HK-2 (cell line): Measurements from ENCODE around the gene PDAP1.
"Not testable (repeated sequence)": the region's sequence is repeated elsewhere in the genome, so short reads cannot be mapped to it uniquely, and the experiment has no call there.

Source experiments
- DNase-seq: peaks from one replicate; pipeline ENCODE4 v3.0.0-alpha.2; 2018; ENCODE audit not compliant: unreplicated experiment

Gene PDAP1, protein sequence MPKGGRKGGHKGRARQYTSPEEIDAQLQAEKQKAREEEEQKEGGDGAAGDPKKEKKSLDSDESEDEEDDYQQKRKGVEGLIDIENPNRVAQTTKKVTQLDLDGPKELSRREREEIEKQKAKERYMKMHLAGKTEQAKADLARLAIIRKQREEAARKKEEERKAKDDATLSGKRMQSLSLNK

DNA sequence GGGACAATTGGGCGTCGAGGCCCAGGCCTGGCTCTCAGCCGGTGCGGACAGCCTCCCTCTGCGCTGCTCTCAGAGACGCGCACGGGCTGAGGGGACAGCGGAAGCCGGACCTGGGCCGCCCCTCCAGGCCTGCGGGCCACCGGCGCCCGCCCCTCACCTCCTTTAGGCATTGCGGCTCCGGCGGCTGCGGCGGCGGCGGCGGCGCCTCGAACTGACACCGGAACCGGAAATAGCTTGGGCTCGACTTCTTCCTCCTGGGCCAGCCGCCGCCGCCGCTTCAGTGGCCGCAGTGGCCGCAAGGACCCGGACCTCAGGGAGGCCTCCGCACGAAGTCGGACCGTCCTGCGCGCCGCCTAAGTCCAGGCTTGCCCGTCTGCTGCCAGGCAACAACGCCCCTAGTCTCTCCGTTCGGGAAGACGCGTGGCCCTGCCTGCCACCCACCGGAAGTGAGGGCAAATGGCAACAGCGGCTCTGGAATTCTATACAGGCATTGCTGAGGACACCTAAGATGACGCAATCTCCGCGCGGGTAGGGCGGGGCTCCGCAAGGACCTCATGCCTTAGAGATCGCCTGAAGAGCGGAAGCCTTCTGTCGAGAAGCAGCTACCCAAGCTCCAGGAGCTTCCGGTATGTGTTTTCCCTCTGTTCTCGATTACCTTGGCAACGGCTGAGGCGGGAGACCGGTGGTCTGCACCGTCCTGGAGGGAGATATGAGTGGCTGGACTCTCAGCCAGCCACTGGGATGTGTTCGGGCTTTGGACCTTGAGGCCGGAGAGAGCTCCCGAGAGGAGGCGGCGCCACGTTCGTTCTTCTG, at the start of gene PDAP1, which contains the start of gene BUD31:
Gene PDAP1 (minus strand): TSS at position 219 of the 813 bp plus-strand sequence. CDS start 49 bp downstream, at position 170.
Gene BUD31 (plus strand): TSS at position 591 of the 813 bp plus-strand sequence. CDS start 2,124 bp downstream, outside the sequence.
- peak; percentile 93 for DNase-seq

DNA sequence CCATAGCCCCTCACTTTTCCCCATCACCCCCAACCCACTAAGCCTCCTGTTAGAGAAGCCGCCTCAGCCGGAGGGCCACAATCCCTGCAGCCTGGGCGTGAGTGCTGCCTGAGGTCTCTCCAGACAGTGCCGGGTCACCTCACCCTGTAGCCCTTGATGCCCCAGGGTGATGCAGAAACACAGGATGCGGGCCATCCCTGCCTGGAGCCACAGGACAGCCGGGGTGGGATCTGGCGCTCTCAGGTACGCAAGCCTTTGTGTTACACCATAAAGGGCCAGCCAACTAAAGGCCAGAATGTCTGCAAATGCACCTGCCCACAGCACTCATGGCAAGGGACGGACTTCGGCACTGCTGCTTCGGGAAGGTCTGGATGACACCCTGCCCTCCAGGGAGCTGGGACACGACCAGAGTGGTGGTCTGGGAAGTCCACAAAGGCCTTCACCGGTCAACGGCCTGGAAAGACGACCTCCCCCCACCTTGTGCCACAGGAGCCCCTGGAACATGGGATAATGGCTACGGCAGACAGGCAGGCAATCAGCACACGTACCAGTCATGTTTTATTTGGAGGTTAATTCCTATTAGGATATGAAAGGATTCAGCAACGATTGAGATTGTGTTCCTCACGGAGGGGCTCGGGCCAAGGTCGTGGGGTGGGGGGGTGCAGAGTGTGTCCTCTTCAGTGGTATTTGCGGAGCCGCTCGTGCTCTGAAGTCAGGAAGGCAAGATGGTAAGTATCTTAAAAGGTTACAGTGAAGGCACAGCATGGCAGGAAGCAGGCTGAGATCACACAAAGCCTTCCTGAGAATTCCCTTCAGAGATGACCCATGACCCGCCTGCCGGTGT, 49.5 kb upstream of the PDAP1 start:
- no peak for DNase-seq

DNA sequence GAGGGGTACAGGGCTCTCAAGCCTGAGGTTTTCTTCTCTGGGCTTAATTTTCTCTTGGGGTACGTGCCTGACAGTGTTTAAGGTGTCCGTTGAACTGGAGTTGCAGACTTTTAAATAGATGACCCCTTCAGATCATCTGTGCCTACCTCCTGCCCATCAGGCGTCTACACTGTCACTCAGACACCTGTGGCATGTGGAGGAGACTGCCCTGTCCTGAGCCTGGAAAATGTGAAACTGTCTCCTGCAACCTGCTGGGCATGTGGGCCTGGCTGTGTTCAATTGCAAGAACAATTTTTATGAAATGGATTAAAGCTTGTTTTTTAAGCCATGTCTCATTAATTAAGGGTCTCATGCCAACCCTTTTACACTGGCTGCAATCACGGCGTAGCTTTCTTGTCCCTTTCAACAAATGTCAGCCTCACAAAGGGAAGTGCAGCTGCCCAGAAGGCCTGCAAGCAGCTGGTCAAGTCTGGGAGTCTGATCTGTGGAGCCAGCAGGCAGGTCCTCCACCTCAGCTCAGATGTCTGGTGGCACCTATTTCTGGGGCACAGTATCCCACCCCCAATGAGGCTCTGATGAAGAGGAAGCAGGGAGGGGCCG, 48.8 kb upstream of the PDAP1 start:
- DNase-seq: no peak

DNA sequence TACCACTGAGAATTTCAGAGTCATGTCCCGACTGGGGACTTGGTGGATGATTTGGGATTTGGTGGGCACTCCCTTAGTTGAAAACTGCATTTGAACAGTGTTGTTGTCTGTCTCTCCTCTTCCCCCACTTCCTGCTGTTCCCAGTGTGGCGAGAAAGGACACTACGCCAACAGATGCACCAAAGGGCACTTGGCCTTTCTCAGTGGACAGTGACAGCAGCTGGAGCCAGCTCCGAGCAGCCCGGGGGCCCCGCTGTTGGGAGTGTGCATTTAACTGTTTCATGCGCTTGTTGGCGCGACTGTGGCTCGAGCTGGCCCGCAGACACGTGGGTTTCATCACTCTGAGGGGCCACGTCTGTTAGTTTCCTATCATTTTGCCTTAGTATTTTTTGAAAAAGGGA, 47.9 kb upstream of the PDAP1 start:
- DNase-seq: no peak

DNA sequence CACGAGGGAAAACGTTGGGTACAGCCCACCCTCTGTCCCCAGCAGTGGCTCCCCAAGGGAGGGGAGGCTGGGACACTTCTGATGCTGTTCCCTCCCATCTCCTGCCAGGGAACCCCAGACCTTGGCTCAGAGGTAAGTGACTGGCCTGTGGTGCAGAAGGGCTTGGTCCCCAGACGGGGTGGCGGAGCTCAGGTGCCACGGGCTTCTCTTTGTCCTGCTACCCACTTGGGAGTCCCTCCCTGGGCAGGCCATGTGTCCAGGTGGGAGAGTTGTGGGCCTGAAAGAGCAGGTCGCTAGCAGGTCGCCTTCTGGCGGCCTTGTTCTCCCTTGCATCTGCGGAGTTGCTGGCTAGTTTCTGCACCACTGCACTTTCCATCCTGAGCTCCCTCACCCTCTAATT, 47.5 kb upstream of the PDAP1 start:
- DNase-seq: no peak

DNA sequence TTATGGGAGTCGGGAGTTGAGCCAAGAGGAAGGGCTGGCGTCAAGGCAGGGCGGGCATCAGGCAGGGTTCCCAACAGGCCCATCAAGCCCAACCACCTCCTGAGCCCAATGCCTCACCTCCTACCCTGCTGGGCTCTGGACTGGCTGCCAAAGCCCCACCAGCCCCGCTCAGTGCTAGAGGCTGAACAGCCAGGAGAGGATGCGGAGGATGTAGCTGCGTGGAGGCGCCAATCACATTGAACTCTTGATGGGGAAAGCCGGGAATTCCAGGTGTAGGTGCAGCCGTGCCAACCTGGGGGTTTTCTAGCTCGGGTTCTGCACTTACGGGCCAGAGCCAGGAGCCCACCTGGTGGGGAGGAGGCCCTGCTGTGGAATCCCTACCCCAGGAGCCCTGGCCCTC, 44.7 kb upstream of the PDAP1 start:
- DNase-seq: no peak

DNA sequence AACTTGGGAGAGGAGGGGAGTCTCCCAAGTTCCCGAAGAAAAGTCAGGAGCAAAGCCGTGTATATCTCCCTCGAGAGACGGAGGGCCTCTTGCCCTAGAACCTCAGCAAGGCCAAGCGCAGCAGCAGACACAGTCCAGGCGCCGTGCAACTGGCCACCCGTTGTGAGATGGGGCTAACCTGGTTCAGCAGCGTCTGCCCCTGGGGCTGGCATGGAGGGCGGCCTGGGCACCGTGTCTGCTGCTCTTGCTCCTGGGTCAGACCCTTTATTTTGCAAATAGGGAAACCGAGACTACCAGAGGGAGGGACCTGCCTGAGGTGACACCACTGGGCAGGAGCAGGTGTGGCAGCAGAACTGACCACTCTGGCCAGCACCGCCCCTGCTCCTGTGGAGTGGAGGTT, 44.1 kb upstream of the PDAP1 start:
- DNase-seq: no peak

DNA sequence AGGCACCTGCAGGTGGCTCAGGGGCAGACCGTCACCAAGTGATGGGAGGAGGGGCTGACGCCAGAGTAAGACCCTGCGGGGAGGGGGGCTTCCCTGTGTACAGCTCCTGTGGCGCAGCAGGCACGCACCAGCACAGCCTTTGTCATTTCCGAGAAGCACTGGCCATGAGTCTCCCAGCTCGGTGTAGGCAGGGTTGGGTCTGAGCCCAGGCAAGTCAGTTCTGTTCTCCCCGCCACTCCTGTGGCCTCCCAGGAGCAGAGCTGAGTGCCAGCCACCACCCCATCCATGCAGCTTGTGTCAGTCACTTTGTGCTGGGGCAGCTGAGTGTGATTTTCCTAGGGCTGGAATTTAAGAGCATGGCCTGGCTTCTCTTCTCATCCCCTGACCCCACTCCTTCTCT, 43.5 kb upstream of the PDAP1 start:
- no peak for DNase-seq

DNA sequence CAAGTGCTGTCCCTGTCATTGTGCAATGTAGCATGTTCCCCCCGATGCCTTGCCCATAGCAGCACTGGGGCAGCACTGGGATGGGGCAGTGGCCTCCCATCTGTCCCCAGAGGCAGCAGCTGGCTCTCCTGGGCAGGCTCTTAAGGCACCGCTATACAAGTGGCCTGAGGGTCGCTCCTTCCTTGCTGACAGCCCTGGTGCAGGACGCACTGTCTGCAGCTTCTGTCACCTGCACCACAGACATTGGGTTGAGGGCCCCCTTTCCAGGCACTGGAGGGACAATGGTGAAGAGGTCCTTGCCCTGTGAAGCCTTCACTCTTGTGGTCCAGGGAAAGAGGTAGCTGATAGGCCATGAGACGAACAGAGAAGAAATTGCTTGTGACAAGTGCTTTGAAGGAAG, 40.9 kb upstream of the PDAP1 start:
- DNase-seq: no peak

DNA sequence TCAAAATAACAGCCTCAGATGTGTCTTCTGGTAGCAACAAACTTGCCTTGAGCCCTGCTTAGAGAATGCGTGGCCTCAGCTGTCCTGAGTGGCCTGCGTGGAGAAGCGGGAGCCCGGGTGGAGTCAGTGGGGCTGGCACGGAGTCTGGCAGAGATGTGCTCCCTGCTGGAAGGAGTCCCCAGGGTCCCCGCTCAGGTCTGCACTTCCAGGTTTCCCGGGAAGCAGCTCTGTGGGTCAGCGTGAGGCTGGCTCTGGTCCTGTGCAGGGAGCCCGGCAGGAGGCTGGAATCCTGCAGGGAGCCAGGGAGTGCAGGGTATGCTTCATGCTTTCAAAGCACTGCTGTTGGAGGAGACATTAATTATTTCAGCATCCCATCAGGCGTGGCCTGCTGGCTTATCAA, 40.5 kb upstream of the PDAP1 start:
- DNase-seq: no peak

DNA sequence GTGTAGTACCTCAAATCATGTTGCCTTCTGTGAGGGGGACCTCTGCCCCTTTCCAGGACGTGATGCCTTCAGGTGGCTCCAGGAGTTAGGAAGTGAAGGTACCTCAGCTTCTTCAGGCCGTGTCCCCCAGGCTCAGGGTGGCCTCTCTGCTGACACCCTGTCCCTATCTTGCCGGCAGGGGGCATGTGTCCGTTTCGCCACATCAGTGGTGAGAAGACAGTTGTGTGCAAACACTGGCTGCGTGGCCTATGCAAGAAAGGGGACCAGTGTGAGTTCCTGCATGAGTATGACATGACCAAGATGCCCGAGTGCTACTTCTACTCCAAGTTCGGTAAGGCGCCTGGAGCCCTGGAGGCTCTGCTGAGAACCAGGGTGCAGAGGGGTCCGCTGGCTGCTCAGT, 39.5 kb upstream of the PDAP1 start:
- no peak for DNase-seq

DNA sequence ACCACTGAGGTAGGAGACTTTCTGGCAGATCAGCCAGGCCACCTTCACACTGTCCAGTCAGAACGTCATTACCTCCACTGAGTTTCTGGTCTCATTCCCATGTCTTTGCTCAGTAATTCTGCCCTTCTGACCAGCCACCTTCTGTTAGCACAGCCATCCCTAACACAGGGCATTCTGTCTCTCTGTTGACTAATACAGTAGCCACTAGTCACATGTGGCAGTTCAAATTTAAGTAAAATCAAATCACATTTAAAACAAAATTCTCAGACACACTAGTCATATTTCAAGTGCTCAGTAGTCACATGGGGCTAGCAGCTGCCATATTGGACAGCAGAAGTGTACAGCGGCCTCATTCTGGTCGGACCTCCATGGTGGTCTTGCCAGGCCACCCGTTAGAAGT, 37.7 kb upstream of the PDAP1 start:
- DNase-seq: no peak

DNA sequence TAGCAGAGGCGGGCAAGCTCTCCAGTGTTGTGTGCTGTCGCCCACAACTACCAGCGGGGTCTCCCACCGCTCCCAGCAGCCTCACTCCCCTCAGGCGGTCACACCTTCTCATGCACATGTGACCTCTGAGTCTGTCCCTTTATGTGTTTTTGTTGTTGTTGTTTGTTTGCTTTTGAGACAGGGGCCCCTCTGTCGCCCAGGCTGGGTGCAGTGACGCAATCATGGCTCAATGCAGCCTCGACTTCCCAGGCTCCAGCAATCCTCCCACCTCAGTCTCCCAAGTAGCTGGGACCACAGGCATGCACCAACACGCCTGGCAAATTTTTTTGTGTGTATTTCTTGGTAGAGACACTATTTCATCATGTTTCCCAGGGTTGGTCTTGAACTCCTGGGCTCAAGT, 31.8 kb upstream of the PDAP1 start:
- no peak for DNase-seq

DNA sequence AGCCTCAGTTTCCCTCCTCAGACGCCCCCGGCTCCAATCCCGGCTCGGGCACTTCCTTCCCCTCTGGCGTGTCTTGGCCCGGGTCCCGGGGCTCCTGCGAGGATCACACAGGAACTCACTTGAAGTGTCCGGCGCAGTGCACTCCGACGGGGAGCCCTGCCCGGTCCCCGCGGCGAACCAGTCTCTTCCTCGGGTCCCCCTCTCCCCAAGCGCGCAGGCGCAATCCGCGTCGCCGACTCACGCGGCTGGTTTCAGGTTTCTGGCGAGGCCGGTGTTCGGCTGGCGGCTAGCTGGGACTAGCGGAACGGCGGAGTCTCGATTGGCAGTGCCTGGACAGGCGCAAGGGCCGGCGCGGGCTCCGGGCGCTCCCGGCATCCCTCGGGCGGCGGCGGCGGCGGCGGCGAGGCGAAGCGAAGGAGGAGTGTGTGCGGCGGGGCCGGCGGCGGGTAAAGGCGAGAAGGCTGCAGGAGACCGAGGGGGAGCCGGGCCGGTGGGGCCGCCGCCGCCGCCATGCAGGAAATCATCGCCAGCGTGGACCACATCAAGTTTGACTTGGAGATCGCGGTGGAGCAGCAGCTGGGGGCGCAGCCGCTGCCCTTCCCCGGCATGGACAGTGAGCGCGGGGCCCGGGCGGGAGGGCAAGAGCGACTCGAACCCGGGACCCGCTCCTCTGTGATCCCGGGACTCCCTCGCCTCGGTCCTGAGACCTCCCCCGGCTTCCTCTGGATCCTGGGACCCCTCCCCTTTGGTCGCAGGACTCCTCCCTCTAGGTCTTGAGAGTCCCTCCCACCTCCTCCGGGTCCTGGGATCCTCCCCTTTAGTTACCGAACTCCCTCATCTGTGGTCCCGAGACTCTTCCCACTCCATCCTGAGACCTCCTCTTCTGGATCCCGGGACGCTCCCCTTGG, 30.4 kb upstream of the PDAP1 start, which contains the start of the genes CPSF4 and PTCD1:
Gene CPSF4 (plus strand): TSS at position 371 of the 908 bp plus-strand sequence. CDS start 140 bp downstream, at position 511.
Gene PTCD1 (minus strand): TSS at position 226 of the 908 bp plus-strand sequence. CDS start 3,556 bp downstream, outside the sequence.
- peak; percentile 97 for DNase-seq

DNA sequence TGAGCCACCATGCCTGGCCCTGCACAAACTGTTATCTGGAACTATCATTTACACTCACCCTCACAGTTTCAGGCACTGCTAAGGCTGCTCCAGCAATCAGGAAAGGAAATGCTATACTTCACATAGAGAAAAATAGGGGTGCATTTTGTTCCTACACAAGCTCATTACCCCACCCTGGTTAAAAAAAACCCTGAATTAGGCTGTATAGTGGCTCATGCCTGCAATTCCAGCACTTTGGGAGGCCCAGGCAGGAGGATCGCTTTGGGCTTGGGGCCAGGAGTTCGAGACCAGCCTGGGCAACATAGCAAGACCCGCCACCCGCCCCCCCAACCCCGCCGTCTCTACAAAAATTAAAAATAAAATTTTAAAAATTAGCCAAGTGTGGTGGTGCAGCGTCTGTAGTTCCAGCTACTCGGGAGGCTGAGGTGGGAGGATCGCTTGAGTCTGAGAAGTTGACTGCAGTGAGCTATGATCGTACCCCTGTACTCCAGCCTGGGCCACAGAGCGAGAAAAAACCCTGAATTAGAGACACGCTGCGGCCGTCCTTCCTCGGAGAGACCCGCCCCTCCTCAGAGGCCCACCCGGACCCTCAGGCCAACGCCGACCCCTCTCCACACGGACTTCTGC, 29.7 kb upstream of the PDAP1 start:
- no peak for DNase-seq

DNA sequence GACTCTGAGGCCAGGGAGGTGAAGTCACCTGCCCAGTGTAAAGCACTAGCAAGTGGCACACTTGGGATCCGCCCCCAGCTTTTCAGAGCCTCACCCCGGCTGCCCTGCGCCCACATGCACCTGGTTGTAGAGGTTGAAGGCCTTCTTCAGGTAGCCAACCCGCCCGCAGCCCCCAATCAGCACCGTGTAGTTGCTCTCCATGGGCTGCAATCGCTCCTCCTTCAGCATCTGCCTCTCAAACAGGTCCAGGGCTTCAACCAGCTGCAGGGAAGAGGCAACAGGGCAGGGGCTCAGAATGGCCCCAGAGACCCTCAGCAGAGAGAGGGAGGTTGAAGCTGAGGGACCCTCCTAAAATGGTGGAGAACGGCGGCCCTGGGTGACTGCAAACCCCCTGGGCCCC, 24.8 kb upstream of the PDAP1 start:
- DNase-seq: no peak

DNA sequence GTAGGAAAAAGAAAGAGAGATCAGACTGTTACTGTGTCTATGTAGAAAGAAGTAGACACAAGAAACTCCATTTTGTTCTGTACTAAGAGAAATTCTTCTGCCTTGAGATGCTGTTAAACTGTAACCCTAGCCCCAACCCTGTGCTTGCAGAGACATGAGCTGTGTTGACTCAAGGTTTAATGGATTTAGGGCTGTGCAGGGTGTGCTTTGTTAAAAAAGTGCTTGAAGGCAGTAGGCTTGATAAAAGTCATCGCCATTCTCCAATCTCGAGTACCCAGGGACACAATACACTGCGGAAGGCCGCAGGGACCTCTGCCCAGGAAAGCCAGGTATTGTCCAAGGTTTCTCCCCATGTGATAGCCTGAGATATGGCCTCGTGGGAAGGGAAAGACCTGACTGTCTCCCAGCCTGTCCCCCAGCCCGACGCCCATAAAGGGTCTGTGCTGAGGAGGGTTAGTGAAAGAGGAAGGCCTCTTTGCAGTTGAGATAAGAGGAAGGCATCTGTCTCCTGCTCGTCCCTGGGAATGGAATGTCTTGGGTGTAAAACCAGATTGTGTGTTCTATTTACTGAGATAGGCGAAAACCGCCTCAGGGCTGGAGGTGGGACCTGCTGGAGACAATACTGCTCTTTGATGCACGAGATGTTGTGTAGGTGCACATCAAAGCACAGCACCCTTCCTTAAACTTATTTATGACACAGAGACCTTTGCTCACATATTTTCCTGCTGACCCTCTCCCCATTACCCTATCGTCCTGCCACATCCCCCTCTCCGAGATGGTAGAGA, 23.6 kb upstream of the PDAP1 start:
- DNase-seq: not testable (repeated sequence)

DNA sequence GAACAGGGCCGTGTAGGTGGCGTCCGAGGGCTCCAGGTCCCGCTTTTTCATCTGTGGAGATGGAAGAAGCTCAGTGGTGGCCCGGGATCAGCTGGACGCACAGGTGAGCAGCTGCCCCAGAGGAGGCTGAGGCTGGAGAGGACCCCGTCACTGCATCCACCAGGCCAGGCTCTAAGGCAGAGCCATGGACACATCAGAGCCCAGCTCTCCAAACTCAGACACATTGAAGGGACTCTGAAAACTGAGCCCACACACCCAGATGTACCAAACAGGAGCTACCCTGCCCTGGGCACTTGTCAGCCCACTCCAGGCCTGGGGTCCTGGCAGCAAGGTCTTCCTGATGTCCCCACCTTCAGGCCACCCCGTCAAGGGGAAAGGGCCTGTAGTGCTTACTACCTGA, 21.4 kb upstream of the PDAP1 start:
- no peak for DNase-seq

DNA sequence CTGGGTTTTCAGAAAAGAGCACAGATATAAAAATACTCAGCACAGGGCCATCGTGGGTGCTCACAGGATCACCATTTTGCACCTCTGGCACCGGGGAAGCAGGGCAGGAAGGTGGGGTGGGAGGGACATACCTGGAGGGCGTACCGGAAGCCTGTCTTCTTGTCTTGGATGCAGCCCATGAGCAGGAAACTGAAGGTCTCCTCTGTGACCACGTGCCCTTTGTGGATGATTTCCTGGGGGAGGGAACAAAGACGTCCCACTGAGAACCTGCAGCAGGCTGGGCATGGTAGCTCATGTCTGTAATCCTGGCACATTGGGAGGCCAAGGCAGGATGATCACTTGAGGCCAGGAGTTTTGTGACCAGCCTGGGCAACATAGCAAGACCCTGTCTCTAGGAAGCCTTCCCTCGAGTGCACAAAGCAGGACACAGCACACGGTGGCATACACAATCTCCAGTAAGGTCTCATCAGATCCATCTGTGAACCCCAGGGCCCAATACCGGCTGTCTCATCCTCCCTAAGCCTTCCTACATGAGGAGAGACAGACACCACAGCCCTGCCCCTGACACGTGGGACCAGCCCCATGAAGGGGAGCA, 20.7 kb upstream of the PDAP1 start:
- no peak for DNase-seq
